ENCODE data around the gene PLVAP. TPM values are rescaled to one million over a fixed set of nuclear protein-coding genes. Genes with fewer than 3 reads are reported as not detected.

The PLVAP gene
- total and polyA plus RNA-seq, 9 of the 15 experiments (the other 6 are each of a cell fraction or from before 2014, with no cell fraction given) = 0.09 to 0.84 (median 0.51) TPM; not detected in 4

GRCh38 chr19:17385878-17386611, 8.9 kb upstream of the PLVAP start (continued):
- TF ChIP-seq STAG1 (CRISPR knock-in tag; IDR thresholded peaks at IDR 0.05; ENCODE audit: borderline replicate concordance) (peak; percentile 73; the same call in 1 of the 2 replicates), CREM (IDR thresholded peaks at IDR 0.05; ENCODE audit: low read depth) (no peak), ZMIZ1 (IDR thresholded peaks at IDR 0.05; ENCODE audit: low read depth in 2 of 2, low read length in 2 of 2) (0 out of 4 replicates have a peak, but pooled peaks of 1 of the 2 experiments have one; percentile 19), ZNF263 (CRISPR knock-in tag; IDR thresholded peaks at IDR 0.05; ENCODE audit: borderline replicate concordance) (no peak), ZNF121 (CRISPR knock-in tag; conservative IDR thresholded peaks at IDR 0.05) (0 out of 2 replicates have a peak, but pooled peaks have one; percentile 35), CTCFL (IDR thresholded peaks at IDR 0.05; ENCODE audit: borderline replicate concordance, insufficient read depth, low read depth, low read length, poor library complexity, severe bottlenecking) (peak; percentile 40), GATAD2A (IDR thresholded peaks at IDR 0.05) (0 out of 2 replicates have a peak, but pooled peaks have one; percentile 50), CREB5 (CRISPR knock-in tag; IDR thresholded peaks at IDR 0.05) (no peak), RAD21 (CRISPR knock-in tag; conservative IDR thresholded peaks at IDR 0.05 in 1 of 2, IDR thresholded peaks at IDR 0.05 in 1 of 2) (peak; percentile 71 to 85), TCF7L2 (IDR thresholded peaks at IDR 0.05; ENCODE audit: low read depth, low read length) (no peak), NFIC (IDR thresholded peaks at IDR 0.05) (peak; percentile 52; the same call in 1 of the 2 replicates)

All from K562 (cell line).